ENCODE measurements around the gene DNAH9. TPM values are rescaled to one million over a fixed set of nuclear protein-coding genes. Genes with fewer than 3 reads are reported as not detected.

The DNAH9 gene
- total RNA-seq, 1 experiment from 2014 or later = not detected

DNA sequence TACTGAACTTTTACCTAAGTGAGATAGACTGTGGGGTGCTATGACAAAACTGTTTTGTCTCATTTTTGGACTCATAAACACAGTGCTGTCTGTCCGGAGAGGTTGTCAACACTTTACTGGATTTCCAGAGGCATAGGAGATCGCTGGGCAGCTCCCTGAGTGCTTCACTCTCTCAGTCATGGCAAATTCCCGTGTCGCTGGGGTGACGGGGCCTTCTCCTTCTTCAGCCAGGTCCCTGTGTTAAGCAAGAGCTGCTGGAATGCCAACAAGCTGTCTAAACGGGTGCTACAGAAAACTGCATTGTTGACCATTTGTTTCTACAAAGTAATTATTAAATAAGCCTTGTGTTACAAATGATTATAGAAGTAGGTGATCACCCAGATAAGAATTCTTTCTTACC lies 141.6 kb downstream of the DNAH9 start:
- no peak for DNase-seq (ENCODE audit: low spot score)

DNA sequence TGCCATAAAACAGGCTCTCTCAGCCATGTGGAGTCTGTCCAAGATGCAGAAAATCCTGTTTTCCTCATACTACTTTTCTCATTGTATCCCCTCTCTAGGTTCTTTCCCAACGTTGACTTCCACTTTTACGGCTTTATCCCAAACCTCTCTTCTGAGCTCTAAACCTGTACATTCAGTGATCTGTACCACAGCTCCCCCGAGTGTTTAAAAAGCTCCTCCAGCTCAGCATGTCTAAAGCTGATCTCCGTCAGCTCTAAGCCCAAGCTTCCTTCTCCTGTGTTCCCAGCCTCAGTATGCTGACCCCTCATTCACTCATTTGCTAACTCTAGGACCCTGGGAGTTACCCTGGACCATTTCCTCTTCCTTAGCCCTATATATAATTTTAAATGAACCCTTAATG lies 144.6 kb downstream of the DNAH9 start:
- no peak for DNase-seq (ENCODE audit: low spot score)

DNA sequence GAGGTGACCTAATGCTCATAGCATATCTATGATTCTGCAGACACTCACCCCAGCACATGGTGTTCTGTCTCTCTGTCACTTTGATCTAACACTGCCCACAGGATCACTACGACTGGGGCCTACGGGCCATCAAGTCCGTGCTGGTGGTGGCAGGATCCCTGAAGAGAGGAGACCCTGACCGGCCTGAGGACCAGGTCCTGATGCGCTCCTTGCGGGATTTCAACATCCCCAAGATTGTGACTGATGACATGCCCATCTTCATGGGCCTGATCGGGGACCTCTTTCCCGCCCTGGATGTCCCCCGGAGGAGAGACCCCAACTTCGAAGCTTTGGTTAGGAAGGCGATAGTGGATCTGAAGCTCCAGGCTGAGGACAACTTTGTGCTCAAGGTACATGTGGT lies 146.4 kb downstream of the DNAH9 start:
- no peak for DNase-seq (ENCODE audit: low spot score)

DNA sequence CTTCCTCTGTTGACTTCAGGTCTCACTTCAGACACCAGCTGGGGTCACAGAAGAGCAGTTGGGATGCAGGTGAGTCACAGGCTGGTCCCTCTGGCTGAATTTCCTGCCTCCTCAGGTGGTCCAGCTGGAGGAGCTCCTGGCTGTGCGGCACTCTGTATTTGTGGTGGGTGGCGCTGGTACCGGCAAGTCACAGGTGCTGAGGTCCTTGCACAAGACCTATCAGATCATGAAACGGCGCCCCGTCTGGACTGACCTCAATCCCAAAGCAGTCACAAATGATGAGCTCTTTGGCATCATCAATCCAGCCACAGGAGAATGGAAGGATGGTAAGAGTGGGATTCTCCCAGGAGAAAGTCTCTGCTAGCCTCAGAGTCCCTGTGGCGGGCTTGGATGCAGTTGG lies 149.2 kb downstream of the DNAH9 start:
- no peak for DNase-seq (ENCODE audit: low spot score)

DNA sequence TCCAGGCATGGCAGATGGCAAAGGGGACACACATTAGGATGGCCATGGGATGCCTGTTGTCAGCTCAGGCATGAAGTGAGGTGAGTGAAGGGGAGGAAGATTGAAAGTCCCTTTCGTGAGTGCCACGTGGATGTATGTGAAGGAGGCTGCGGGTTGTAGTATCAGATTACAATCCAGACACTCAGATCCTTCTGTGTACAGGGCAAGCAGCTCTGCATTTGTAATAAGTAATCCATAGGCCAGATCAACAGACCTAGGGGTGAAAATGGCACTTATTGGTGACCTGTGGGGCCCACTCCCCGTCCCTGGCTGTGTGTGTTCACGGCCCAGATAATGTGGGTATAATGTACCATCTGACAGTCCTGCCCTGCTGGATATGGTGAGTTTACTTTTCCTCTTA lies 159.5 kb downstream of the DNAH9 start:
- DNase-seq (ENCODE audit: low spot score) = no peak

DNA sequence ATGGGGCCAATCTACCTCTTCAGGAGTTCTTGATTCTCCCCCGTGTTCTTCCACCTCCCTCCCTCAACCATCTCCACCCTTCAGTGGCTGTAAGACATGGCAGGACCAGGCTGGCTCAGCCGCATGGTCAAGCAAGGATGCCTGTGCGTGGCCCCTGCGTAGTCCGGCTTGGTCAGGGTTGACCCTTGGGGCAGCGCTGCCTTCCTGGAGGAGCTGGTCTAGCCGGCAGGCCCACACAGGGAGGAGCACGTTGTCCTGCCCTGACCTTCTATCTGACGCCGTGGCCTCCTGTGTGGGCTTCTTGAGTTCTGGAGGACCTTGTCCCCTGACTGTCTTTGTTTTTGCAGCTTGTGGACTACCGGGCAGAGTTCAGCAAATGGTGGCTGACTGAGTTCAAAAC lies 169.8 kb downstream of the DNAH9 start:
- DNase-seq (ENCODE audit: low spot score) = no peak

DNA sequence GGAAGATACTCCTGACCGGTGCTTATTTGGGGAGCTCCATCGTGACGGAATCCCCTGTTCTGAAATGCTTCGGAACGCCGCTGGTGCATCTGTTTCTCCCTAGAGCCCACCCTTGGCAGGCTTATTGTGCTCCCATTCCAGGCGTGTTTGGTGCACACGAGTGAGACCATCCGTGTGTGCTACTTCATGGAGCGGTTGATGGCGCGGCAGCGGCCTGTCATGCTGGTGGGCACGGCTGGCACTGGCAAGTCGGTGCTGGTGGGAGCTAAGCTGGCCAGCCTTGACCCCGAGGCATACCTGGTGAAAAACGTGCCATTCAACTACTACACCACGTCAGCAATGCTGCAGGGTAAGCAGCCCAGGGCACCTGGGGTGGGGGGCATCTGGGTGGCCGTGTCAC lies 170.7 kb downstream of the DNAH9 start:
- DNase-seq (ENCODE audit: low spot score) = no peak

DNA sequence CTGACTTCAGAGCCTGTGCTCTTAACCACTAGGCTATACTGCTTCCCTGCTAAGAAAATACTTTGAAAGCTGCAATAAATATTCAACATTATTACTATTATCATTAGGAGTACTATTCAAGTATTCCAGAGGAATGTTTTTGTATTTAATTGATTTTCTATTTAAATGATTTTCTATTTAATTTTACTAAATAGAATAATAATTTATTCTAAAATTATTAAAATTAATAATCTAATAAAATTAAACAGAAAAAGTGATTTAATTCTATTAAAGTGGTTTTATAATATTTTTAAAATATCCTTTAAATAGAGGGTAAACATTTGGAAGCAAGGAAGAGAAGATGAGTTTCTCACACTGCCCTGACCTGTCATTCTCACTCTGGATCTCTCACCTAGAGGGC lies 173.8 kb downstream of the DNAH9 start:
- DNase-seq (ENCODE audit: low spot score) = no peak

DNA sequence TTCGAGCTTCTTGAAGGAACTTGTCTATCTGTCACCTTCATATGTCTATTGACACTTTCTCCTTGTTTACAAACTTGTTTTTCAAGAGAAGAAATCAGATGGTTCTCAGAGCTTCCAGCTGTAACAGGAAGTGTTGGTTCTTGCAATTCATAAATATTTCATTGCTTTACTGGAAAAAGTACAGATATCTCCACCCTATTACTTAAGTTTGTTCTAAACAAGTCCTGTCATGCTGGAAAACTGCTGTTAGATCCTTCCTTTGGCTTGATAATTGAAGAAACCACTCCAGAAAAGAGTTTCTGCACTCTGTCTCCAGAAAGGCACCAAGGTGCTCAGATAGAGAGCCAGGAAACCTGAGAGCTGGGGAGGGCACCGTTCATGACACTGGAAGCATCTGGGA lies 181.6 kb downstream of the DNAH9 start:
- DNase-seq (ENCODE audit: low spot score) = no peak

DNA sequence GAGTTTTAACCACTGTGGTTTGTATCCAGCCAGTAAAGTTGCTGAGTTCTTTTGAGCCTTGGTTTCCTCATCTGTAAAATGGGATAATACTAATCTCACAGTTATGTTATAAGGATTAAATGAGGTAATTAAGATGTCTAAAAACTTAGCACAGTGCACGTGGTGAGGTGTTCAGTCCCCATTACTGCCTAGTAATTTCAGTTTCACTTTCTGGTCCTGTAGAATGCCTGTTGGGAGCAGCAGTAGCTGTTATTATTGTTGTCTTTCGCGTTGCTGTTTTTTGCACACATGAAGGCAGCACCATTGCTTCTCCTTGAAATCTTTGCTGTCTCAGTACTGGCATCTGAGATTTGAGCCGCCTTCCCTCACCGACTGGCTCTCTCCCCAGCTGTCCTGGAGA lies 182.4 kb downstream of the DNAH9 start:
- DNase-seq (ENCODE audit: low spot score) = no peak

DNA sequence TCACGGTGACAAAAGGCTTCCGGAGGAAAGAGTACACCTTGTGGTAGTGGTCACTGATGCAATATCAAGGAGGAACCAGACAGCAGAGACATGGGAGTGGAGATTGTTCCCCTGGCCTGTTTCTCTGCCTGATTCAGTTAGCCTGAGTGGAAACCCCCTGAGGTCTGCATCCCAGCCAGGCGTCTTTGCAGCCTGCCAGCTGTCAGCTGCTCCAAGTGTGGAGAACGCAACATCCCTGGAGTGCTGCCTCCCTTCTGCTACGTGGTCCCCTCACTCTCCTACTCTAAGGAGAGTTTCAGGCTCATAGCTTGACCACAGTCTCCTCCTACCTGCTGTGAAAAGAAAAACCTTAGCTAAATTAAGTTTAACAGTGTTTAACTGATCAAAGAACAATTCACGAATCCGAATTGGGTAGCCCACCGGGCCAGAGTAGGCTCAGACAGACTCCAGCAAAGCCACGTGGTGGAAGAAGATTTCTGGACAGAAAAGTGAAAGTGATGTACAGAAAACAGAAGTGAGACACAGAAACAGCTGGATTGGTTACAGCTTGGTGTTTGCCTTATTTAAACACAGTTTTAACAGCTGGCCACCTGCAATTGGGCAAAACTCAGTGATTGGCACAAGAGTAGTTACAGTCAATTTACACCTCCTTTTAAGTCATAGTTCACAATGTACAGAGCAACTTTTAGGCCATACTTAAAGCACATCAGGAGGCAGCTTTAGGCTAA lies 188.6 kb downstream of the DNAH9 start:
- no peak for DNase-seq (ENCODE audit: low spot score)

DNA sequence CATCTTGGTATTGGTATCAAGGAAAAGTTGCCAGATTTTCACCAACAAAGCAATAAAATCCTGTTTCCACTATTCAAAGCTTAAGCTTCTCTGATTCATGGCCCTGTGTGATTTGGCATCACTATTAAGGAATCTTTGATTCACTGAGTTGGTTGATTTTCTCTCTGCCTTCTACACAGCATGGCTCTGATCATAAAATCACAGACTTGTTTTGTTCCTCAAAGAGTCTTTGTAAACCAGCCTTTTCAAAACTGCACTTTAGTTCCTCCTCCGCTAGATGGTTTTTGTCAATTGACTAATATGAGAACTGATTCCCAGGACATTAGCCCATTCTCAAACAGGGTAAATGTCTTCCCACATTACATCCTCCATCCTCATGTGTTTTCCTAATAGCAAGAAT lies 197.6 kb downstream of the DNAH9 start:
- DNase-seq (ENCODE audit: low spot score) = no peak

DNA sequence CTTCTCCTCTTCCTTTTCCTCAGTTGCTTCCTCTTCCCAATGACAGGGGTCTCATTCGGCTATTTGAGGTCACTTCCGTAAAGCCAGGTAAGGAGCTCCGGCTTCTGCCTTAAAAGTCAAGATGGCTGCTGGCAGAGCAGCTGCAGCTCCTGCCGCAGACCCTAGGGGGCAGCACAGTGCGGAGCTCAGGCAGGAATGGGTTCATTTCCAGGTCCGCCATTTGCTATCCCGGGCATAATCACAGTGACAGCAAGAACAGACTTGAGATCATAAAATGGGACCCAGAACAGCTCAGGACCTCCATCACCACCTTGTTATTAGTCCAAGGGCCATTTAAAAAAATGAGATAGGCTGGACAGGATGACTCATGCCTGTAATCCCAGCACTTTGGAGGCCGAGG lies 199.5 kb downstream of the DNAH9 start:
- DNase-seq (ENCODE audit: low spot score) = no peak

DNA sequence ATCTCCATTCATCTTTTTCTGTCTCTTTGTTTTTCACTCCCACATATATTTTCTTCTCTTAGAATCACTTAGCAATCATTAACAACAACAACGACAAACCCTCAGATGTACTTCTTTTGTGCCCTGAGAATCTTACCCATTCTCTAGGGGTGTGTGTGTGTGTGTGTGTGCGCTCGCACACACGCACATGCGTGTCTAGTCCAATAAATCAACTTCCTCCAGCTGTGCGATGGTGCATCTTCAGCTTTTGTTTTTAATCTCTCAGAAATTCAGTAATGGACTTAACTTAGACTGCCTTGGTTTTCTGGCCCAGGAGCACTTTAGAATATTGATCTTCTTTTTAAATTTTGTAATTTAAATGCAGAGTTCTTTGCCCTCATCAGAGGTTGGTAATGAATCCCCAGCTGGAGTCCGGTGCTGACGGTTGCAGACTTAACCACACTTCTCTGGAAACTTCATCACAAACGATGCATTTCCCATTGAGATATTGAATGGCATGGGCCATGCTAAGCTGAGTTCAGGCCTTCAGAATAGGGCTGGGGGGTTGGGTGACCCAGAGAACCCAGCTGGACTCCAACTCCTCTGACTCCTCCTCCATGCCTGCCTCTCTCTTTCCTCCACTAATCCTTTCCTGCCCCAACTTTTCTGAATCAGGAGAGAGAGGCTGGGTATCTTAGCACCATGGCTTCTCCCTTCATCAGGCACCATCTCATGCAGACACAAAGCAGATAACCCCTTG lies 205.1 kb downstream of the DNAH9 start:
- no peak for DNase-seq (ENCODE audit: low spot score)

DNA sequence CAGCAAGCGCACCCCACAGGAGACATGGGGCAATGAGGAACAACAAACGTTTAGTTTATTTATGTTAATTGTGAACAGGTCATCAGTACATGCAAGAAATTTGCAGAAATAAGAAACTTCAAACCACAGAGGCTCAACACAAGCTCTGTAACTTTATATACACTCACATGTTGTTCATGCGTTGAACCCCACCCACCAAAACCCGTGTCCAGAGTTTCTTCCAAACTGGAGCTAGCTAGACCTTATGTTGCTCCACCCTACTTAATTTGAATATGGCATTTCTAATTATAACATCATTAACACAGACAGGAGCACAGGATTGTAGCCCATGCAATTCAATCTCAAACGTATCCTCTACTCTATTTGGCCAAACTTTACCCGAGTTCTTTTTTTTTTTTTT lies 206.9 kb downstream of the DNAH9 start:
- no peak for DNase-seq (ENCODE audit: low spot score)

DNA sequence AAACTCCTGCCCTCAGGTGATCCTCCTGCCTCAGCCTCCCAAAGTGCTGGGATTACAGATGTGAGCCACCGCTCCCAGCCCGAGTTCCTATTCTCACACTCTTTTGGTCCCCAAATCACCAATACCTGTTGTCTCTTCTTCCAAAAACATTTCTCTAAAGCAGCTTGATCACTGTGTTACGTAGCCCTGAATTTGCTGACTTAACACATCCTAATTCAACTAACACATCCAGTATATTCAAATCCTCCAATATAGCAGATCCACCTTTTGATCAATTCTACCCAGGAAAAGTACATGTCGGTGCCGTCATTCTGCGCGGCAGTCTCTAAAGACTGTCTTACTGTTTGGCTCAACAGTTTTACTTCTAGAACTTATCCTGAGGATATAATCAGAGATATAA lies 207.7 kb downstream of the DNAH9 start:
- no peak for DNase-seq (ENCODE audit: low spot score)

DNA sequence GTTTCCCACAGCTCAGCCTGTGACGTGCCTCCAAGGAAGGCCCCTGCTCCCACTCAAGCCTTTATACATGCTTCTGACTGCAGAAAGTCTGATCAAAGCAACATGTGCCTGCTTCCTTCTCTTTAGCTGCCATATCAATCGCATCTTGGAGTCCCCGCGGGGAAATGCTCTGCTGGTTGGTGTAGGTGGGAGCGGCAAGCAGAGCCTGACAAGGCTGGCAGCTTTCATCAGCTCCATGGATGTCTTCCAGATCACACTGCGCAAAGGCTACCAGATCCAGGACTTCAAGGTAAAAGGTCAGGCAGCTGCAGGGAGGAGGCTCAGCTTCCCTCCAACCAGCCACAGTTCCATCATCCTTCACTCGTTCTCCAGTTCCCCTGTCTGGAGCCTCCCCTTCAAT lies 209.3 kb downstream of the DNAH9 start:
- no peak for DNase-seq (ENCODE audit: low spot score)

DNA sequence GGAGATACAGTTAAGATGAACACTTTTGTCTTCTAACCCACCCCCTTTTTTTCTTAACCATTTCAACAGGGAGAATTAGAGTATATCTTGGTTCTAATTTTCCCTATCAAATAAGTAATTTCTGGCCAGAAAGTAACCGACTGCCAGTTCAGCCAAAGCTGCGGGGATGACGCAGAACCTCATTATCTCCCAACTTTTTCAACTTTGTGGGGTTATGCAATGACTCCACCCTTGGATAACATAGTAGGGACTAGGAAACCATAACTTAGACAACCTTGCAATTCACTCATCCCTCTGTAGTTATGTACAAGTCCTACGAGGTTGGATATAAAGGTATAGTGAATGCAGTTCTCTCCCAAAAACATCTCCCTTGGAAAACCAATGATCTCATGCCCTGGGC lies 215.0 kb downstream of the DNAH9 start:
- DNase-seq (ENCODE audit: low spot score) = no peak

DNA sequence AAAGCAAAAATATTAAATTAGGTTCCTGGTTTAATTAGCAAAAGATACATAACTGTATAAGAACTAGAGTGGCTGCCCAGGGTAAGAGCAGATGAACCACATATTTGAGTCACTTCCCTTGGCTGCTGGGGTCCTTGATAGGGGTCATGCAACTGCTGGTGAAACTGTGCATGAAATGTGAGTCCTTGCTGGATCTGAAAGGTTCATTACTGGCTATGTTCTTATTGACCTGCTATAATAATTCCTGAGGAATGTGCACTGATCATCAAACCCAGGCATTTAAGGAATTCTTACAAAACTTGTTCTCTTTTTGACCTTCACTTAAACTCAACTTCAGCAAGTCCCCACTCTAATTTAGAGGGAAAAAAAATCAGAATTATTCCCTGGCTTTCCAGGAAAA lies 215.6 kb downstream of the DNAH9 start:
- DNase-seq (ENCODE audit: low spot score) = no peak

DNA sequence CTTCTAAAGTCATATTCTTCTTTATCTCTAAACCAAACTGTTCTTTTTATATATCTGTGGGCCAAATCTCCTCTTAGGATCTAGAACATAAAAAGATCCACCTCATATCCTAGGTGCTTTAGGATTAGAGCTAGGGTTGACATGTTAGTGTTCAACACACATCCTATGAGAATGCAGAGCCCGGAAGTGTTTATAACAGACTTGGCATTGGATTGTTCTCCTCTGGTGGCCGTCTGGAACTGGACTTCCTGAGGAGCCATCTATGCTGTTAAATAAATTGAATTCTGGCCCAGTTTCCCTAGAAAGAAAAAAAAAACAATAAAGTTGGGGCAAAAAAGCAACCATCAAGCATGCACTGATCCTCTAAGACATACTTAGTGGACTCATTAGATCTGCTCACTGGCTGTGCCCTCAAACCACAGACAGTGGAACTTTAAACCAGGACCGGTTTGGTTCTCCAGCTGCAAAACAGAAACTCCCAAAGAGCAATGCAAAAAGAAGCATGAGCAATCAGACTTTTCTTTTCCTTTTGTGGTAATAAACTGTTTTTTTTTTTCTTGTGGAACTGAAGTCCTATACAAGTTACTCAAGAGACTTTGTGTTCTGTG lies 216.5 kb downstream of the DNAH9 start:
- DNase-seq (ENCODE audit: low spot score) = no peak

DNA sequence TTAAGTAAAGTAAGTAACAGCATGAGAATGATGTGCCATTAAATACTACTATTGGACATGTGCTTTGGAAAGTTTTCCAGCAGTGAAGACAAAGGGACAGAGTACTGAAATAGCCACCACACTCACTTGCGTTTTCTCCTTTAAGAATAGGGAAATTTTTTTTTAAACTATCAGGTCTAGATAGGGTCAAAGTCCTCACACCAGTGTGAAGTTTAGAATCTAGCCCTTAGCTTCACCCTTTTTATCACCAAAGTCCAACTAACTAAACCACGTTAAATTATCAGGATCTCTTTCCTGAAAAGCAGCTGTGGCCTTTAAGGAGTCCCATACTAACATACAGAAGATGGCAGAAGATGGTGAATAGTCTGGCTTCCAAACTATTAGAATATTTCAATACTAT lies 218.1 kb downstream of the DNAH9 start:
- no peak for DNase-seq (ENCODE audit: low spot score)

DNA sequence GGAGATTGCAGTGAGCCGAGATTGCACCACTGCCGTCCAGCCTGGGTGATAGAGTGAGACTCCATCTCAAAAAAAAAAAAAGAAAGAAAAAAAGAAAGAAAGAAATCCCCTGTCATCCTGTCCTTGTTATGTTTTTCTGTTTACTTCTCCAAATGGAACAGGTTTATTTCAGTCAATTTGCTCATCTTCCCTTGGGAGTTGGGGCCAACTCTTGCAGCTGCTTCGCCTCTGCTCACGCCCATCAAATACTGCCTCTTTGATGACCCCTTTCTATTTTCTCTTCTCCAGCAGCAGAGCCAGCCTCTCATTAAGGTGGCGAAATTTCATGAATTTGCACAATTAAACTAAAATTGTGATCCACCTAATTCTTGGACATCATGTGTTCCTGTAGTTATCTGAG lies 225.6 kb downstream of the DNAH9 start:
- no peak for DNase-seq (ENCODE audit: low spot score)

DNA sequence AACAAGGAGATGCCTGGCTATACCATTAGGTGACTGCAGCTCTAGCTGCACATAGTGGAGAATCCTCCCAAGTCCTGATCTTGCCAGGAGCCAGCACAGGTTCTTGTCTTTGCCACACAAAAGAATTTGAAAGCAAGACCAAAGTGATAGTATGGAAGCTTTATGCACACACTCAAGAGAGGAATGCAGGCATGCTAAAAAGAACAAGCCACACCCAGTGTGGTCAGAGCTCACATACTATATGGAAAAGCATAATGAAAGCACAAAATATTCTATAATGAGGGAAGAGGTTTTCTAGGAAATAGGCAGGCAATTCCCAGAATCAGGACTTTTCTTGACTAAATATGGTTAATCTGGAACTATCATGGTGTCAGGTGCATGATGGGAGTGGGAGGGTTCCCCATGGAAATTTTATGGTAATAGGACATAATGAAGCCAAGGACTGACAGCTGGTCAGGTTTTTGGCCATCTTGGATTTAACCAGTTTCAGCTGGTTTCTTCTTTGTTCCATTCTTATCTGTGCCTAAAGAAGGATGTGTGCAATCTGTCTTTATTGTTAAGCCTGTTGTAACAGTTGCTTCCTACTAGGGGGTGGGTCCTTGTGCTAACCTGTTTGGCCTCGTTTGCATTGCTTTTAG lies 227.4 kb downstream of the DNAH9 start:
- no peak for DNase-seq (ENCODE audit: low spot score)
